GM18517 (cell line): Measurements from ENCODE around the gene IGSF23.
"Not testable (repeated sequence)": the region's sequence is repeated elsewhere in the genome, so short reads cannot be mapped to it uniquely, and the experiment has no call there.

ENCODE experiments used
- ATAC-seq: cut with Tn5 transposase; IDR thresholded peaks from one replicate; pipeline ENCODE4 v1.9.1; 2021; ENCODE audit warnings: mild to moderate bottlenecking, moderate library complexity; ENCODE audit not compliant: unreplicated experiment

Gene IGSF23

GRCh38 chr19:44663996-44664395 lies 50.6 kb downstream of the IGSF23 start:
- no peak for ATAC-seq

DNA sequence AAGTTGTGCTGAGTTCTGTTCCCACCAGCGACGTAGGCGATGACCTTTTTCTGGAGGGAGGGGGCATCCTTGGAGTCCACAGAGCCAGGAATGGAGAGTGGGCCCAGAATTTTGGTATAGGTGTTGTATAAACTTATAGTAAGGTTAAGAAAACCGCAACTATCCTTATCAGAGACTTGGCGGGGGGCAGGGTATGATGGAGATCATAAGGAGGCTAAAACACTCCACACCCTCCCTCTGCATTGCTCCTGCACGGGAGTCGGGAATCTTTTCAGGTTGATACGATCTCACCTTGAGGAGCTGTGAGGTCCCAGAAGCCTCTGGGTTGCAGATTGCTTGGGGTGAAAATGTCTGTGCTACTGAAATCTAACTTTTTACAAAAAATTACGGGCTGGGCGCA lies 51.6 kb downstream of the IGSF23 start:
- no peak for ATAC-seq

GRCh38 chr19:44666852-44667556 lies 53.6 kb downstream of the IGSF23 start:
- no peak for ATAC-seq

DNA sequence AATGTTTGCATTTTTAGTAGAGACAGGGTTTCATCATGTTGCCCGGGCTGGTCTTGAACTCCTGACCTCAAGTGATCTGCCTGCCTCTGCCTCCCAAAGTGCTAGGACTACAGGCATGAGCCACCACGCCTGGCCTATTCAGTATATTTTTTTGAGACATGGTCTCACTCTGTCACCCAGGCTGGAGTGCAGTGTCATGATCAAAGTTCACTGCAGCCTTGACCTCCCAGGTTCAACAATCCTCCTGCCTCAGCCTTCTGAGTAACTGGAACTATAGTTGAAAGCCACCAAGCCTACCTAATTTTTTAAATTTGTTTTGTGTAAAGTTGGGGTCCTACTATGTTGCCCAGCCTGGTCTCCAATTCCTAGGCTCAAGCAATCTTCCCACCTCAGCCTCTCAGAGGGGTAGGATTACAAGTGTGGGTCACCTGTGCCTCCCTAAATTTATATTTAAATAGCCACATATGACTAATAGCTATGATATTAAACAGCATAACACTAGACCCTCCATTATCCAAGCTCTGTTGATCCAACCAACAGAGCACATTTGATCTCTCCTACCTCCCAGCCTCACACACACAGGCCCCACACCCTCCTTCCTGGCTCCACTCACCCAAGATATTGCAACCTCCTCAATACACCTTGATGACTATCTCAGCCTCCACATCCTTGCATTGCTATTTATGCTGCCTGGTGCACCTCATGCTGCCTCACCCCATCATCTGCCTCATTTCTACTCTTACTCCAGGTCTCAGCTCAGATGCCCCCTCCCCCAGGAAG lies 55.8 kb downstream of the IGSF23 start:
- no peak for ATAC-seq

GRCh38 chr19:44670027-44670426 lies 56.7 kb downstream of the IGSF23 start:
- ATAC-seq: not testable (repeated sequence)

GRCh38 chr19:44671400-44671799 lies 58.0 kb downstream of the IGSF23 start, which contains the start of gene CEACAM19:
Gene CEACAM19, plus strand, starts transcription at chr19:44671482. Its CDS starts 450 bp downstream, at chr19:44671932.
- no peak for ATAC-seq

- no peak for ATAC-seq
Measured at GRCh38 chr19:44672226-44672625, 58.9 kb downstream of the IGSF23 start.

DNA sequence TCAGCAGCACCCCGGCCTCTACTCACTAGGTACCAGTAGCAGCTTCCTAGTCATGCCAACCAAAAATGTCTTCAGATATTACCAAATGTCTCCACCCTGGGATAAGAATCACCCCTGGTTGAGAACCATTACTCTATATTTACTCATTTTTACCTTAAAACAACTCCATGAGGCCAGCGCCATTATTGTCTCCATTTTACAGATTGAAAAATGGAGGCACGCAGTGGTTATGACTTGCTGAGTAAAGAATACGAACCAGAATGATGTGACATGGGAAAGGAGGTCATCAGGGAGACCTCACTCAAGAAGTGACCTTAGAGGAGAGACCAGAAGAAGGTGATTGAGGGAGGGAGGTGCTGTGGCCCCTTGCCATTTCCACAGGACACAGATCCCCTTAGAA lies 60.1 kb downstream of the IGSF23 start:
- ATAC-seq: no peak

GRCh38 chr19:44675521-44675920 lies 62.2 kb downstream of the IGSF23 start:
- ATAC-seq: no peak

DNA sequence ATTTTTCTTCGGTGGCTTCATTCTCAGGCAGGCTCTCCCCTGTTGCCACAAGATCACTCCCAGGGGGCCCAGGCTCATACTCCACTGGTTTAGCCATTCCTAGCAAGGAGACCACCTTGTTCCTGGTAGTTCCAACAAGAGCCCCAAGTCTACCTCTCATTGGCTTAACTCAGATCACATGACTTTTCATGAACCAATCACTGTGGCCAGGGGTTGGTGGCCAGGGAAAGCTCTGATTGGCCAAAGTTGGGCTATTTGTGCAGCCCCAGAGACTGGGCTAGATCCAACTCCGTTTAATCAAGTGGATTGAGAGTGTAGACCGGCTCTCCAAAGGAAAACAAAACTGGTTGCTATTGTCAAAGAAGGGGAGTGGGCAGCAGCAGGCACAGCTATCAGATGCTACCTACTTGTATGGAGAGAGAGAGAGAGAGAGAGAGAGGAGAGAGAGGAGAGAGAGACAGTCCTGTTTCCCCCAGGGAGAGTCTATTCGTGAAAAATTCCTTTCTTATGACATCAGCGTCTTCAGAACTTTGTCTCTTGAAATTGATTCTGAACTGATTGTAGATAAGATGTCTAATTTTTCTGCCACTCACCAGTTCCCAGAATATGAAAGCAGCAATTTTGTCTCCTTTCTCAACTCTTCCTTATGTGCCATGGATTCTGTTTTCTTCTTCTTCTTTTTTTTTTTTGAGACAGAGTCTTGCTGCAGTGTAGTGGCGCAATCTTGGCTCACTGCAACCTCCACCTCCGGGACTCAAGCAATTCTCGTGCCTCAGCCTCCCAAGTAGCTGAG lies 63.9 kb downstream of the IGSF23 start:
- no peak for ATAC-seq

DNA sequence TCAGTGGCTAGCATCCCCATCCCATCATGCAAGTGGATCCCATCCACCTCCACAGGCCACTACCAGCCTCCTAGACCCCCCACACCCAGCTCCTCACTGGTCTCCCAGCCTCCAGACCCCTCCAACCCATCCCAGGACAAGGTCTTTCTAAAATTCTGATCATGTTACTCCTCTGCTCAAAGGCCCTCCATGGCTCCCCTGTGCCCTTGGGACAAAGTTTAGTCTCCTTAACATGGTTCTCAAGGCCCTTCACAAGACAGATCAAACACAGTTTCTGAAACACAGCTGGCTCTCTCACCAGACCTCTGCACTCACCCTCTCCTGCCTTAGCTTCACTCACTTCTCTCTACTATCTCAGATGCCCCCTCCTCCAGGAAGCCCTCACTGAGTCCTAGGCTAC lies 67.2 kb downstream of the IGSF23 start:
- ATAC-seq: no peak

GRCh38 chr19:44681992-44682790 lies 68.8 kb downstream of the IGSF23 start:
- no peak for ATAC-seq

DNA sequence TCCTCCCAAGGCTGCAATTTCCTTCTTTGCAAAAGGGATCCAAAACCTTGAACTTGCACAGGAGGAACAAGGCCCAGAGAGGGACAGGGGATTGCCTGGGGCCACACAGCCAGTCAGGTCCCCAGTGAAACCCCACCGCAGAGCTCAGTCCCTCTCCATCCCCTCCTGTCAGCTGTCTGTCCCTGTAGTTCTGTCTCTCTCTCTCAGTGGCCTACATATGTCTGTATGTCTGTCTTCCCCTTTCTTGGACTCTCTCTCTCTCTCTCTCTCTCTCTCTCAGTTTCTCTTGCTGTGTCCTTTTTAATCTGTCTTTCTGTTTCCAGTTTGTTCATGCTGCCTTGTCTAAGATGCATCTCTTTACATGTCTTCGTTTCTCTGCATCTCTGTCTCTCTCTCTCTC lies 69.4 kb downstream of the IGSF23 start:
- no peak for ATAC-seq

- no peak for ATAC-seq
Measured at GRCh38 chr19:44683434-44684210, 70.3 kb downstream of the IGSF23 start.

DNA sequence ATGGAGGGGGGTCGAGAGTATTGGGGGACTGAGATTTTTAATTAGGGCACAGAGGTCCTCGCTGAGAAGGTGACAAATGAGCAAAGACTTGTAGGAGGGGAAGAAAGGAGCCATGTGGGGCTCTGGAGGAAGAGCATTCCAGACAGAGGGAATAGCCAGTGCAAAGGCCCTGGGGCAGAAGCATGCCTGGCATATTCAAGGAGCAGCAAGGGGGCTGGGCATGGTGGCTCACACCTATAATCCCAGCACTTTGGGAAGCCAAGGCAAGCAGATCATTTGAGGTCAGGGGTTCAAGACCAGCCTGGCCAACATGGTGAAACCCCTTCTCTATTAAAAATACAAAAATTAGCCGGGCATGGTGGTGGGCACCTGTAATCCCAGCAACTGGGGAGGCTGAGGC lies 71.0 kb downstream of the IGSF23 start:
- ATAC-seq: not testable (repeated sequence)

GRCh38 chr19:44684892-44685863 lies 71.8 kb downstream of the IGSF23 start:
- ATAC-seq: no peak

DNA sequence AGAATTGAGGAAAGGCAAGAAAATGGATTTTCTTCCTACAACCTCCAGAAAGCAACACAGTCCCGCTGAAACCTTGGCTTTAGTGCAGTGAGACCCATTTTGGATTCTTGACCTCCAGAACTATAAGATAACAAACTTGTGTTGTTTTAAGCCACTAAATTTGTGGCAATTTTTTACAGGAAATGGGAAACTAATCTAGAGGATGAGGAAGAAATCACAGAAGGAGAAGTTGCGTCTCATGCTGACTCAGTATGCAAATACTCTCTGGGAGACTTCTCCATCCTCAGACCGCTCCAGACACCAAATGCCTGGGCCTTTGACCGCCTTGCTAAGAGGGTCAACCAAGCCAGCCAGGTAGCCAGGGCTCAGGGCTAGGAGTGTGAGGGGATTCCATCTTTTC lies 72.5 kb downstream of the IGSF23 start:
- no peak for ATAC-seq
